IMR-90 (cell line): Measurements from ENCODE around the gene DEK. TPM values are rescaled to one million over a fixed set of nuclear protein-coding genes. Genes with fewer than 3 reads are reported as not detected.
"Not testable (repeated sequence)": the region's sequence is repeated elsewhere in the genome, so short reads cannot be mapped to it uniquely, and the experiment has no call there.

ENCODE experiments used
- ATAC-seq: fragments of 200-7000 bp; cut with Tn5 transposase; 2 replicates; pipeline ENCODE4 v1.9.1; 2020; ENCODE audit warnings: low read depth, mild to moderate bottlenecking, moderate library complexity
- BruUV-seq: library from RNA; stranded (reverse); fragments of 400-500 nt; replicated peaks from 2 replicates; lab custom pipeline; 2021; lab: Mats Ljungman, UMichigan
- CTCF ChIA-PET: fragments of 300-600 bp; formaldehyde crosslinking; extraction: SDS; loops from one replicate; lab custom pipeline; 2021; ENCODE audit warnings: antibody characterized with exemption; lab: Yijun Ruan, JAX
- POLR2A ChIA-PET: fragments of 300-600 bp; sonication (Branson Sonifier 250); formaldehyde crosslinking; loops from one replicate; lab custom pipeline; 2022; ENCODE audit warnings: antibody characterized with exemption; ENCODE audit not compliant: unreplicated experiment; lab: Charles Lee
- DNase-seq: peaks from one replicate; pipeline ENCODE4 v3.0.0; 2013
- H2AFZ ChIP-seq: replicated peaks from 2 replicates; pipeline ENCODE3; 2013; ENCODE audit warnings: low read length, mild to moderate bottlenecking; ENCODE audit not compliant: poor library complexity
- H2AK5ac ChIP-seq: 2 replicates; pipeline ENCODE4 v1.6.1; 2013; ENCODE audit warnings: low read depth, low read length, inconsistent platforms
- H2AK9ac ChIP-seq: replicated peaks from 2 replicates; pipeline ENCODE3; 2013; ENCODE audit warnings: mild to moderate bottlenecking, low read depth, low read length, moderate library complexity; ENCODE audit not compliant: poor library complexity
- H2BK120ac ChIP-seq: 2 replicates; pipeline ENCODE4 v1.6.1; 2013; ENCODE audit warnings: low read depth, low read length, inconsistent platforms
- H2BK15ac ChIP-seq: 3 replicates; pipeline ENCODE4 v1.6.1; 2013; ENCODE audit warnings: low read depth, low read length, inconsistent platforms
- H2BK20ac ChIP-seq: 2 replicates; pipeline ENCODE4 v1.6.1; 2013; ENCODE audit warnings: low read depth, mild to moderate bottlenecking, inconsistent platforms, low read length, moderate library complexity
- H2BK5ac ChIP-seq: 2 replicates; pipeline ENCODE4 v1.6.1; 2013; ENCODE audit warnings: mild to moderate bottlenecking, low read depth, low read length, inconsistent platforms; ENCODE audit not compliant: poor library complexity, severe bottlenecking
- H3K14ac ChIP-seq: replicated peaks from 2 replicates; pipeline ENCODE4 v1.6.1; 2013; ENCODE audit warnings: low read depth, low read length, inconsistent platforms
- H3K18ac ChIP-seq: 2 replicates; pipeline ENCODE4 v1.6.1; 2013; ENCODE audit warnings: low read depth, low read length, control low read depth
- H3K23ac ChIP-seq: 2 replicates; pipeline ENCODE4 v1.6.1; 2013; ENCODE audit warnings: low read depth, low read length, inconsistent platforms
- H3K27ac ChIP-seq: 2 replicates; pipeline ENCODE4 v1.5.1; 2013; ENCODE audit warnings: mild to moderate bottlenecking, control low read depth, low read length; ENCODE audit not compliant: insufficient read depth
- H3K27me3 ChIP-seq: 2 replicates; pipeline ENCODE4 v1.6.1; 2013; ENCODE audit warnings: low read length; ENCODE audit not compliant: control insufficient read depth, insufficient read depth
- H3K36me3 ChIP-seq: 2 replicates; pipeline ENCODE4 v1.6.1; 2013; ENCODE audit warnings: low read length, mixed read lengths; ENCODE audit not compliant: control insufficient read depth, insufficient read depth
- H3K4ac ChIP-seq: 2 replicates; pipeline ENCODE4 v1.6.1; 2013; ENCODE audit warnings: low read depth, low read length, inconsistent platforms
- H3K4me1 ChIP-seq: 2 replicates; pipeline ENCODE4 v1.6.1; 2013; ENCODE audit warnings: low read length, mixed read lengths; ENCODE audit not compliant: control insufficient read depth, insufficient read depth
- H3K4me2 ChIP-seq: 2 replicates; pipeline ENCODE4 v1.6.1; 2013; ENCODE audit warnings: low read depth, mild to moderate bottlenecking, control low read depth, low read length, moderate library complexity
- H3K4me3 ChIP-seq: 2 replicates; pipeline ENCODE4 v1.5.1; 2013; ENCODE audit warnings: low read depth, mild to moderate bottlenecking, control low read depth, low read length, moderate library complexity; ENCODE audit not compliant: insufficient read depth
- H3K56ac ChIP-seq: 2 replicates; pipeline ENCODE4 v1.6.1; 2013; ENCODE audit warnings: low read length, inconsistent platforms; ENCODE audit not compliant: insufficient read depth; ENCODE audit errors: extremely low read depth
- H3K79me1 ChIP-seq, 2 experiments: 2 replicates each; pipeline ENCODE4 v1.6.1; 2013; ENCODE audit warnings: low read length in 2 of 2, inconsistent platforms in 1 of 2, low read depth in 1 of 2
- H3K9ac ChIP-seq: 2 replicates; pipeline ENCODE4 v1.6.1; 2013; ENCODE audit warnings: low read depth, low read length, control low read depth
- H3K9me1 ChIP-seq: 2 replicates; pipeline ENCODE4 v1.6.1; 2013; ENCODE audit warnings: low read length, inconsistent platforms; ENCODE audit not compliant: insufficient read depth
- H3K9me3 ChIP-seq: 2 replicates; pipeline ENCODE4 v1.6.1; 2013; ENCODE audit warnings: low read length; ENCODE audit not compliant: control insufficient read depth, insufficient read depth
- H4K20me1 ChIP-seq: 2 replicates; pipeline ENCODE4 v1.6.1; 2013; ENCODE audit warnings: low read length, inconsistent platforms; ENCODE audit not compliant: insufficient read depth
- H4K5ac ChIP-seq: 2 replicates; pipeline ENCODE4 v1.6.1; 2013; ENCODE audit warnings: mild to moderate bottlenecking, low read depth, low read length, control low read depth
- H4K8ac ChIP-seq, 2 experiments: 2 replicates each; pipeline ENCODE4 v1.6.1; 2013; ENCODE audit warnings: low read depth in 2 of 2, low read length in 2 of 2, control low read depth in 1 of 2, inconsistent platforms in 1 of 2
- H4K91ac ChIP-seq: 2 replicates; pipeline ENCODE4 v1.6.1; 2013; ENCODE audit warnings: low read depth, low read length, inconsistent platforms; ENCODE audit not compliant: insufficient read depth
- WGBS, 2 experiments: methylation state at CpG; one replicate each; pipeline versions ENCODE4 v1.1.5 to v1.1.7; 2013; ENCODE audit warnings: missing lambda C conversion rate in 2 of 2; ENCODE audit not compliant: insufficient read length in 1 of 2; ENCODE audit errors: extremely low coverage in 2 of 2; 5-methylcytosine and 5-hydroxymethylcytosine counted together
- dilution Hi-C: fragments of 300-500 bp; cut with HindIII; formaldehyde crosslinking; loops from one replicate; pipeline ENCODE4 v1.14.3; 2018; ENCODE audit warnings: low sequenced_read_pairs; ENCODE audit not compliant: unreplicated experiment
- in situ Hi-C: fragments of 300-500 bp; cut with MboI; formaldehyde crosslinking; loops from 3 replicates; pipeline ENCODE4 v1.14.3; 2019; ENCODE audit warnings: low sequenced_read_pairs, inconsistent platforms, mixed read lengths
- intact Hi-C: fragments of 100-400 bp; cut with micrococcal nuclease; formaldehyde crosslinking; loops from 2 replicates; pipeline ENCODE4 v1.10.0; 2022
- polyA plus RNA-seq, 3 experiments: library from polyadenylated mRNA; depleted of rRNA; stranded (reverse); fragments of >200 nt; gene quantifications; 2 replicates each; pipeline ENCODE4 v1.2.3, GENCODE V29; 2012; ENCODE audit warnings: low replicate concordance in 1 of 3
- total RNA-seq: library from RNA; depleted of rRNA; stranded (reverse); fragments of >200 nt; gene quantifications from 2 replicates; pipeline ENCODE4 v1.2.3, GENCODE V29; 2012

The DEK gene
- total and polyA plus RNA-seq, 2 of the 4 experiments (the other 2 are of a cell fraction), result 33.5 to 37.1 TPM

- H2BK15ac ChIP-seq, BruUV-seq, H4K20me1 ChIP-seq, H3K23ac ChIP-seq, H2AK5ac ChIP-seq, H3K14ac ChIP-seq, H3K27ac ChIP-seq, ATAC-seq, H2BK5ac ChIP-seq, H4K91ac ChIP-seq, H3K9me3 ChIP-seq, H4K8ac ChIP-seq, DNase-seq, H2AK9ac ChIP-seq, intact Hi-C loops, H4K5ac ChIP-seq, H3K56ac ChIP-seq, CTCF ChIA-PET, H3K4me2 ChIP-seq, H2BK120ac ChIP-seq, H3K27me3 ChIP-seq, POLR2A ChIA-PET, H3K4ac ChIP-seq, H3K18ac ChIP-seq, H3K9ac ChIP-seq, H3K9me1 ChIP-seq, H2AFZ ChIP-seq, H2BK20ac ChIP-seq, in situ Hi-C loops, H3K4me3 ChIP-seq, H3K4me1 ChIP-seq, dilution Hi-C loops: not testable (repeated sequence)
- WGBS, 2 experiments, result no CpG with 5 or more reads among the region's 4 CpGs
- H3K36me3 ChIP-seq, result peaks cover 22% of the 10 kb centered on the region
- H3K79me1 ChIP-seq, result peaks cover 8 to 13% of the 10 kb centered on the region in 2 experiments; a peak in 3 of 4 replicates
These were observed 30.6 kb downstream of the DEK start for GRCh38 chr6:18233770-18234169.

DNA sequence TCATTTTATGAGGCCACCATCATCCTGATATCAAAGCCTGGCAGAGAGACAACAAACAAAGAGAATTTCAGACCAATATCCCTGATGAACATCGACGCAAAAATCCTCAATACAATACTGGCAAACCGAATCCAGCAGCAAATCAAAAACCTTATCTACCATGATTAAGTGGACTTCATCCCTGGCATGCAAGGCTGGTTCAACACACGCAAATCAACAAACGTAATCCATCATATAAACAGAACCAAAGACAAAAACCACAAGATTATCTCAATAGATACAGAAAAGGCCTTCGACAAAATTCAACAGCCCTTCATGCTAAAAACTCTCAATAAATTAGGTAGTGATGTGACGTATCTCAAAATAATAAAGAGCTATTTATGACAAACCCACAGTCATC is 32.5 kb downstream of the DEK start:
- H3K4me1 ChIP-seq, H3K27ac ChIP-seq, ATAC-seq, H4K5ac ChIP-seq, H3K27me3 ChIP-seq, H2BK15ac ChIP-seq, intact Hi-C loops, DNase-seq, in situ Hi-C loops, H3K56ac ChIP-seq, H4K91ac ChIP-seq, H2BK120ac ChIP-seq, H2AK9ac ChIP-seq, H3K9me1 ChIP-seq, H2AFZ ChIP-seq, POLR2A ChIA-PET, H3K4me3 ChIP-seq, H2BK20ac ChIP-seq, H3K9me3 ChIP-seq, dilution Hi-C loops, BruUV-seq, H3K18ac ChIP-seq, H3K4ac ChIP-seq, H3K23ac ChIP-seq, H4K20me1 ChIP-seq, H3K14ac ChIP-seq, H4K8ac ChIP-seq, H3K9ac ChIP-seq, CTCF ChIA-PET, H2AK5ac ChIP-seq, H2BK5ac ChIP-seq, H3K4me2 ChIP-seq: not testable (repeated sequence)
- H3K79me1 ChIP-seq, result peaks cover 14 to 21% of the 10 kb centered on the region in 2 experiments
- WGBS, 2 experiments, result 100% methylated on average over 2 of the region's 7 CpGs; no CpG with 5 or more reads in 1 of the 2 experiments
- peaks cover 23% of the 10 kb centered on the region for H3K36me3 ChIP-seq
